HG02884 (cell line): ENCODE data around the gene PUM2.

Experiments
- ATAC-seq: cut with Tn5 transposase; IDR thresholded peaks from one replicate; pipeline ENCODE4 v1.9.1; 2021; ENCODE audit warnings: mild to moderate bottlenecking, moderate library complexity; ENCODE audit not compliant: unreplicated experiment

PUM2 gene

DNA sequence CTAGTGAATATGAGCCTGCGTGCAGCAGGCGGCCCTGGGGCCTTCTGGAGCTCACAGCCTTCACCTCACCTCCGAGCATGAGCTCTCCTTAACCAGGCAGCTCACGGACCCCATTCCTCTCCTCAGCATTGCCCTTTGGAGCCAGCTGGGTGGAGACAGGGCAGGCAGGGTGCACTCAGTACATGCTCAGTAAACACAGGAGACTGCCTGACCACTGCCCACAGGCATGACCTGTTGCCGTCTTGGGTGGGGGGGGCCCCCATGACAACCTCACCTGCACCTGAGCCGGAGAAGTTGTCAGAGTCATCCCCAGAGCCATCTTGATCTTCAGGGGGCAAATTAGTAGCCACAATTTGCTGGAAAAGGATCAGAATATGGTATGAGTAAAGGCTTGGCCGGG is 145.6 kb downstream of the PUM2 start:
- no peak for ATAC-seq

DNA sequence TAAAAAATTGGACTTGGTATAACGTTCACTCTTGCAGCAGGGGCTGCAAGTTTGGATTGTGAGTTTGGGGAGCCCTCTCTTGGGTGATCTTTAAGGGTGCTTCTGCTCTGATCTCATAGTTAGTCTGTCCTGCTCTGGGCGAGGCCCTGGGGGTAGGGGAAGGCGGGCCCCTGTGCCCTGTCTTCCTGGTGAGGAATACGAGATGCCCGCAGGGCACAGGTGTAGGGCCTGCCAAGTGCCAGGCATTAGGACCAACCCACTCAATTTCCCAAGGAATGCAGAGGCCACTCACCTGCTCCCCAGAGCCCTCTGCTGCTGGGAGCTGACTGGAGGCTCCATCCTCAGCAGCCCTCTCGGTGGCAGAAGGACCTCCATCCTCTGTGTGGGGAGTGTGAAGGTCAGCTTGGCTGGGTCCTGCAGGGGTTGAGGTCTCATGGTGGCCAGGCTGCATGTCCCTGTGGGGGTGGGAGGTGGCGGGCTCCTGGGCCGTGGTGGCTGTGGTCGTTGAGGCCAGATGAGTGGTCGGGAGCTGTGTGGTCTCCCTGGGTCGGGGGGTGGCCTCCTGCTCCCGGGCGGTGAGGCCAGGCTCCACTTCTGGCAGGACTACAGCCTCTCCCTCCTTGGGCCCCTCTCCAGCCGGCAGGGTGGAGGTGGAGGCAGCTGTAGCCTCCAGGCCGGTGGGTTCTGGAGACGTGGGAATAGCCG is 147.0 kb downstream of the PUM2 start:
- ATAC-seq = no peak

DNA sequence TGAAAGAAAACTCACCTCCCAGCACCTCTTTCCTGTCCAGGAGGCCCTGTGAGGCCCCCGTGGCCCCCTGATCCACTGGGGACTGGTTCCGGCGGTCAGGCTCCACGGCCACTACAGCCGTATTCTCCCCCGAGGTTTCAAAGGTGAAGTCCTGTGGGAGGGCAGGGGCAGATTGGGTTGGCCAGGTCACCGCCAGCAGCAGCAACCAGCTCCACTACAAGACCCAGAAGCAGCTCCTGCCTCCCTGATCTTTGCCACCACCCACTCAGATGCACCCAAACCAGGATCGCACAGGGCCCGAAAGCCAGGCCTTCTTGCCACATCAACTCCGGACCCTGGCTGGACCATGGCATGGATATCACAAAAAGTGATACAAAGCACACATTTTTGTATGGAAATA is 147.6 kb downstream of the PUM2 start:
- ATAC-seq = no peak

DNA sequence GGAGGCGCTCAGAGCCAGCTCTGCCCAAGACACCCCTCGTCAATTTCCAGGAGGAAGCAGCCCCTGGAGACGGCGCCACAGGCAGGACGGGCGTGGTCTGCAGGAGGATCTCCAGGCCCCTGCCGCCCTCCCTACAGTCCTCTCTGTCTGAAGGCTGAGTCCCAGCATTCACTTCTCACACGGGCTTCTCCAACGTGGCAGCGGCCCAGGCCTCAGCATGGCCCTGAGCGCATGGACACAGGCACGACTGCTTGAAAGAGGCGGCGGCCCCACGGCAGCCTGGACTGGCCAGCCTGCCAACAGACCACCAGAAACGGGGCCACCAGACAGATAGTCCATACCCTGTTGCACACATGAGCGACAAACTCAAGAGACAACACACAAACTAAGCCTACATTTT is 149.0 kb downstream of the PUM2 start:
- no peak for ATAC-seq

DNA sequence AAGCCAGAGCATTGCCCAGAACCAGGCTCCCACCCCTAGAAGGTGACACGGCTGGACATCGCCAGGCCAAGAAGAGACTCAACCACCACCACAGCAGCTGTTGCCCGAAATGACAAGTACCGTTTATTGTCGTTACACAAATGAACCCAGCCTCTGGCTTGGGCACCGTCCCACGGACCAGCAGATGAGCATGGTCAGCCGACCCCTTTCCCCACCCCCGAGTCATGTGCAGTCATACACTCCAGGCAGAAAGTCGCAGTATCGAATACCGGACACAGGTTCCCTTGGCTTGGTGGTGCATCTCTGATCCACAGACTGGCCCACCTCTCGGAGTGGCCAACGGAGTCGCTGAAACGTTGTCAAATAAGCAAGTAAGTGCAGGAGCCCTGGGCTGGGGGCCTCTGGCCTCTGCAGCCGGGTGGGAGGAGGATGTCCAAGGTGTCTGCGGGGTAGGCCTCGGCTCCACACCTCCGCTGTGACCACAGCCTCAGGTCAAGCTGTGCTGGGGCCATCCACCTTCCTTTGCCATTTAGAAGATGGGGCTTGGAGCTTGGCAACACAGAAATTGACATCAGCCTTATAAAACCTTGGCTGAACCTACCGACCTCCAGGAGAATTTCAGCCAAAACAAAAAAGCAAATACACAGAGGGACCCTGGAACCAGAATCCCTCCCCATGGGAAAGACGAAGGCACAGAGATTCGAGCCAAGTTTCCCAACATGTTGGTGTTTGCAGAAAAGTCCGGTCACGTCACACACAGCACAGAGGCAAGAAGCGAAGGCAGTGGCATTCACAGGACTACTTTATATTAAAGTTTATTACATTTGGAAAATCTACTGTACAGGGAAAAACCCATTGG is 149.7 kb downstream of the PUM2 start:
- ATAC-seq = no peak

DNA sequence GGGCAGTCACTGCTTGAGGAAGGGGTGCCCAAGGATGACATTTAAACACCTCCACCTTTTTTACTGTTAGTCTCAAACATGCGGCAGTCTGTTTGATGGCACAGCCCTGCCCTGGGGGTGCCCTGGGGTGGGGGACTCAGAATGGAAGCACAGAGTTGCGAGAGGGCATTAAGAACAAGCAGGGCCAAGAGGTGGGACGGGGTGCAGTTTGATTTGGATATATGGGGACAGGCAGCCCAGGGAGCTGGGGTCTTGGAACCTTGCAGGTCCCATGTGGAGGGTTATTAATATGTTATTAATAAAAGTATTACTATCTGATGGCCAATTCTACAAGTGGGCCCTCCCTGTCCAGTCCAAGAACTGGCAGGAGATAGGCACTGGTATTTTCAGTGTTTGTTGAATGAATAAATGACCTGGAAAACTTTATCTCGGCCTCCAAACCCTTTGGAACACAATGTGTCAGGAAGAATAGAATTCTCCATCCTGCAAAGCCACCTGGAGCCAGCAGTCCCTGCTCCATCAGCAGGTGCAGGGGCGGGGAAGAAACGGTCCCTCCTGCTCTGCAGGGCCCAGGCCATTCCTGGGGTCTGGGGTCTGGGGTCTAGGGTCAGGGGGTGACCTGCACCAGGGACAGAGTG is 150.9 kb downstream of the PUM2 start:
- no peak for ATAC-seq

DNA sequence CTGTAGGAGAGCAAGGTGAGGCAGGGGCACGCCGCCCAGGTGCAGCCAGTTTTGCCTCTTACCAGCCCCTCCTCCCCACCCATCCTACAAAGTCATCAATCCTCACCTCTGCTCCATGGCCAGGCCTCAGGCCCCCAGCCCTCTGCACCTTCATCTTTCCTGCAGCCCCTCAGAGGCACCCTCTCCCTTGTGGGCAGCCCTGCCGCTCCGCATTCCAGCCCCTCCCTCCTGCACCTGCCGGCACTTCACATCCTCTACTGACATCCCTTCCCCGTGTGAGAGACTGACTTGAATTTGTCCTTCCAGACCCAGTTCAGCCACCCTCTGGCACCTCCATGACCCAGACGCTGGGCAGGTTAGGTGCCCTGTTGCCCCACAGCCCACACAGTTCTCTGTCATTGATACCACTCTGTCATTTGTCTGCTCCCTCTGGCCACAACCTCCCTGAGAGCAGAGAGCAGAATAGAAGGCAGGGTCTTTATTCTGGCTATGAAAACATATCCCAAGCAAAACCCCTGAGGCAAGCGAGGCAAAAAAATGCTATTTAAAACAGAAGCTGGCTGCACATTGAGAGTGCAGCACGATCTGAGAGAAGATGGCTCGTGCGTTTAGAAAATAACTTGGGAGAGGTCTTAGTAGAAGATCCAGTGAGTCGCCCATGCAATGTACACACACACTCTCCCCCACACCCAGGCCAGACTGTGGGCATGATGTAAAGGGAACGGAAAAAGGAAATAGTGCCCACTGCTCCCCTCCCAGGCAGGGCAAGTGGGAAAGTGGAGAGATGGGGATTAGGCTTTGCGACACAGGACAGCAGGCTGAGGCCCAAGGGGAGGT is 151.6 kb downstream of the PUM2 start:
- no peak for ATAC-seq
